Erythroblast (primary cell): Measurements from ENCODE around the gene TBCCD1.
"Not testable (repeated sequence)": the region's sequence is repeated elsewhere in the genome, so short reads cannot be mapped to it uniquely, and the experiment has no call there.

ENCODE experiments used
- DNase-seq, 2 experiments: peaks; one replicate each; lab custom pipeline; 2025; lab: John Stamatoyannopoulos, UW
- GATA1 ChIP-seq: IDR thresholded peaks from 2 replicates; pipeline ENCODE4 v1.6.1; 2011; ENCODE audit warnings: low read depth, mild to moderate bottlenecking, control low read depth, low read length, moderate library complexity
- POLR2A ChIP-seq: IDR thresholded peaks from 2 replicates; pipeline ENCODE4 v1.6.1; 2011; ENCODE audit warnings: mild to moderate bottlenecking, low read length

The TBCCD1 gene

DNA sequence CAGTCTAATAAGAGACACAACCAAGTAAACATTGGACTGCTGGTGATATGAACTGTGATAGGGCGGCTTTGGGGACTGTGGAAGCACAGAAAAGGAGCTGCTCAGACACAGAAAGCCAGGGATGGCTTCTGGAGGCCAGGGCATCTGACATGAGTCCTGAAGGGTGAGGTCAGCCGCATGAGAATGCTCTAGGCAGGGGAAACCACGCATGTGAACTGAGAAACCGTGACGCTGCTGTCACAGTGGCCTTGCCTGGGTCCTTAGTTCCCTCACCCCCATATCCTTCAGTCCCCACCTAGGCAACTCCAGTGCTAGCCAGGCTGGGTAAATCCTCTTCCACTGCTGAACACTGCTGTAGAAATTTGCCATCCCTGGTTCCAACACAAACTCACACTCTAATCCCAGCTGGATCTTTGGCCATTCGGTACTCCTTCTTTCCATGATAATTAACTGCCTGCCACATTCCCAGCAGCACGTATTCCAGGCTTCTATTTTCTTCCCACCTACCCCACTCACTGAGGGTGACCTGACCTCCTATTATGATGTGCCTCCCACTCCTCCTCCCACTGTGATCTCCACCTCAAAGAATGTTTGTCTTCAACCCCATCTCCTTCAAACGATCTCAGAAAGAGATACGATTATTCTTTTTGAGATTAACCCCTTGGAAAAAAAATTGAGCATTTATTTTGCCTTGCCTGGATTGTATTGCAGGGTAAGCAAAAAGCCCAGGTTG lies 54.4 kb downstream of the TBCCD1 start:
- TF ChIP-seq POLR2A (no peak), GATA1 (no peak)
- DNase-seq: no peak

DNA sequence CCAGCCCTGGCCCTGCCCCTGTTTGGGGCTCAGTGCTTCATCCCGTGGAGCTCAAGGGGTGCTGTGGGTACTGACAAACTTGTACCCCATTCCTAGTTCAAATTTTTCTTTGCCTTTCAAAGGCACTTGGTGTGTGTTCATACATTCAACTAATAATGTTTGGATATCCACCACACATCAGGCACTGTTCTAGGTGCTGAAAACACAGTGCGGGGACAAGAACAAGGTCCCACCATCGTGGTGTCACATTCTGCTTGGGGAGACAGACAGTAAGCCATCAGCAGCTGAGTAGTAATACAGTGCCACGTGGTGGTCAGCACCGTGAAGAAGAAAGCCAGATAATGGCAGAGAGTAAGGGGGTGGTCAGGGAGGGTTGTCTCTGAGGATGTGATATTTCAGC lies 55.4 kb downstream of the TBCCD1 start:
- TF ChIP-seq POLR2A: no peak
- no peak for TF ChIP-seq GATA1
- DNase-seq: no peak

DNA sequence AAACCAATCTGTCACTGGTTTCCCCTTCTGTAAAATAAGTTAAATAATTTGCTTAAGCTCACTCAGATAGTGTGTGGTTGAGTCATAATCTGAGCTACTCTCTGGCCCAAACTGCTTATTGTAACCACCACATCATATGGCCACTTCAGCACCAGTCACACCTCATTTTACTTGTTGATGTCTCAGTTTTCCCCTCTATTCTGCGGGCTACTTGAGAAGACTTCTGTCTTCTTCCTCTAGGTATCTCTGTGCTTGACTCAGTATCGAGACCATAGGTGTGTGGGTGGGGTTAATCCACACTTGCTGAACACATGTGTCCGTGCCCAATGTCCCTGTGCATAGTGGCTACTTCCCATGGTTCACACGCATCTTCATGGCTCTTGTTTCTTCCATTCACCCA lies 55.9 kb downstream of the TBCCD1 start:
- DNase-seq: no peak
- TF ChIP-seq POLR2A: no peak
- TF ChIP-seq GATA1: no peak

DNA sequence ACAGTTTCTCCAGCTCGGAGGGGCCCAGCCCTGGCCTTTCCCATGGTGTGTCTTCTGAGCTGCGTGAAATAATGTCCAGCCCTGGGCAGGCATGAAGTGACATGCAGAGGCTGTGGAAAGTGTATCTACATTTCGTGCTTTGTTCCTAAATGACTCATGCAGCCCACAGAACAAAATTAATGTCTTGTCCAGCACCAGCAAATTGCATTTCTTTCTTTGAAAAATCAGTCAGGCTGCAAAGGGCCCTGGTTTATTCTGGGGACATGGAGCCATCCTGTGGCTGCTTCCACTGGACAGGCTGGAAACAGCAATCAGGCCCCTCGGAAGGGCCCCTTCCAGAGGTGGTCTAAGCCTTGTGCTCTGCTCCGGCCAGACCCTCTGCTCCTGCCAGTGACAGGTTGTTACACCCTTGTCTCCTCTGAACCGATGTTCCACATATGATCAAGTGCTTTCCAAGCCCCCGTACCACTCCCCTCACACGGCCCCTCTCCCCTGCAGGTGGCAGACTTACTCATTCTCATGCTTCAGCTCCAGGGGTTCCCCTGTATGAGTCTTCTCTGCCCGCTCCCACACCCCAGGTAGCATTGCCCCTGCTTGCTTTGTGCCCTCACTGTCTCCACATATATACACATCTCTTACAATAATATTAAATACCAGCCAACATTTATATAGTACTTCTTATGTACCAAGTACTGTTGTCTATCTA lies 56.6 kb downstream of the TBCCD1 start:
- DNase-seq: no peak
- TF ChIP-seq GATA1: no peak
- TF ChIP-seq POLR2A: no peak

DNA sequence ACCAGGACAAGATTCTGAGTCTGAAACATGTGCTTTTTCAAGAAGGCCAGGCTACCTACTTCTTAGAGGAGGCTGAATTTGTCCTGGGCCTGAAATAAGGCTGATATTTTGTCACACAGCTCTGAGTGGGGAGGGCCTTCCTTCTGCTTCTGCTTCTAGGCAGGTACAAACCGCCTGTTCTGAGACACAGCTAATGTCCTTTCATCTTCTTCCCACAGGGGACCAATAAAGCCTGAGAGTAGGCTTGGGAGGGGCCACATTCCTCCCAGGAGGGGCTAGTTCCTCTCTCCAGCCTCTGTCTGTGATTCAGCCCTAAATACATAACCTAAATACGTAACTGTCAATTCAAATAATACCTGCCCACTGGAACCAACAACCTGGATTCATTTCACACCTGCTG lies 57.7 kb downstream of the TBCCD1 start:
- TF ChIP-seq POLR2A (no peak), GATA1 (no peak)
- no peak for DNase-seq

DNA sequence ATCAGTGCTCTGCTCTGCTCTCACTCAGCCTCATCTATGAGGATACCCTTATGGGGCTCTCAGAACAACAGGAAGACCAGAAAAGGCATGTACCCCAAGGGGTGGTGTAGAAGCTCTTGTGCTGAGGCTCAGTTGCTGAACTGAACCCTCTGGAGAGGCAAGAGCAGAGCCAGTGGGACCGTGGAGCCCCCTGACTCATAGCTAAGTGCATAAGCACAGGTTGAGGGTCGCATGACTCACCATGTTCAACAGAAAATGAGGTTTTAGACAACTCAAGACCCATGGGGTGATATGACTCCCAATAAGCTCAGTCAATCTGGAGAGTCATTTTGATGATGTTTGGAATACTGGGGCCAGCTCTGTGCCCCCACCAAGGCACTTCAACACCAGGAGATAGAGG lies 60.3 kb downstream of the TBCCD1 start:
- TF ChIP-seq POLR2A: no peak
- TF ChIP-seq GATA1: no peak
- no peak for DNase-seq

DNA sequence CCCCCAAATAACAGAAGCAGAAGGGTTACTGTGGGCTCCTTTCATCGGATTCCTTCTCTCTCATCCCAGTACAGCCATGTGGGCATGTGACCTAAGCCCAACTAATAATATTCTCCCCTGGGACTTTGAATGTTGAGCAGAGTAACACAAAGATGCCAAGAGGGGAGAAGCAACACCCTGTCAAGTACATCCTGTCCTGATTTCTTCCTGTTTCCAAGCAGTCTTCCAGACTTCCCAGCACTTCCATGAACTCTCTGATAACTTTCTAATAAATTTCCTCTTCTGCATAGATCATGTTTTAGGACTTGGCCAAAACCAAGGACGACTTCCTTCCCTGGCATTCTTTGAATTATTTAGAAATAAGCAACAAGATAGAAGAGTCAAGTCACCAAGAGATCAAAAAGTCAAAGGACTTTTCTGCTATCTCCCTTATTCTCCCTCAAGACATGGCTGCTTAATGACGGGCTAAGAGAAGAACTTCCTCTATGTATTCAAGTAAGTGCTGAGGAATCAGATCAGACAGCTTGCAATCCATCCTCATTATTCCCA lies 60.9 kb downstream of the TBCCD1 start:
- TF ChIP-seq GATA1 (no peak), POLR2A (no peak)
- DNase-seq: no peak

DNA sequence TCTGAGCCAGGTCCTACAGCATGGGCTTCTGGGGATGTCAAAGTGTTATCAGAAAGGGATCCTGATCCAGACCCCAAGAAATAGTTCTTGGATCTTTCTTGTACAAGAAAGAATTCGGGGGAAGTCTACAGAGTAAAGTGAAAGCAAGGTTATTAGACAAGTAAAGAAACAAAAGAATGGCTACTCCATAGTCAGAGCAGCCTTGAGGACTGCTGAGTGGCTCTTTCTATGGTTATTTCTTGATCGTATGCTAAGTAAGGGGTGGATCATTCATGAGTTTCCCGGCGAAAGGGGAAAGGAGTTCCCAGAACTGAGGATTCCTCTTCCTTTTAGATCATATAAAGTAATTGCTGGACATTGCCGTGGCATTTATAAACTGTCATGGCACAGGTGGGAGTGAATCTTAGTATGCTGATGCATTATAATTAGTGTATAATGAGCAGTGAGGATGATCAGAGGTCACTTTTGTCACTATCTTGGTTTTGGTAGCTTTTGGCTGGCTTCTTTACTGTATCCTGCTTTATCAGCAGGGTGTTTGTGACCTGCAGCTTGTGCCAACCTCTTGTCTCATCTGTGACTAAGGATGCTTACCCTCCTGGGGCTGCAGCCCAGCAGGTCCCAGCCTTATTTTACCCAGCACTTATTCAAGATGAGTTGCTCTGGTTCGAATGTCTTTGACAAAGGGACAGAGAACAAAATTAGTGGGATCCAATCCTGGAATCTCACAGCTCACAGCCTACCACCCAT lies 64.0 kb downstream of the TBCCD1 start:
- TF ChIP-seq GATA1: no peak
- no peak for TF ChIP-seq POLR2A
- no peak for DNase-seq

DNA sequence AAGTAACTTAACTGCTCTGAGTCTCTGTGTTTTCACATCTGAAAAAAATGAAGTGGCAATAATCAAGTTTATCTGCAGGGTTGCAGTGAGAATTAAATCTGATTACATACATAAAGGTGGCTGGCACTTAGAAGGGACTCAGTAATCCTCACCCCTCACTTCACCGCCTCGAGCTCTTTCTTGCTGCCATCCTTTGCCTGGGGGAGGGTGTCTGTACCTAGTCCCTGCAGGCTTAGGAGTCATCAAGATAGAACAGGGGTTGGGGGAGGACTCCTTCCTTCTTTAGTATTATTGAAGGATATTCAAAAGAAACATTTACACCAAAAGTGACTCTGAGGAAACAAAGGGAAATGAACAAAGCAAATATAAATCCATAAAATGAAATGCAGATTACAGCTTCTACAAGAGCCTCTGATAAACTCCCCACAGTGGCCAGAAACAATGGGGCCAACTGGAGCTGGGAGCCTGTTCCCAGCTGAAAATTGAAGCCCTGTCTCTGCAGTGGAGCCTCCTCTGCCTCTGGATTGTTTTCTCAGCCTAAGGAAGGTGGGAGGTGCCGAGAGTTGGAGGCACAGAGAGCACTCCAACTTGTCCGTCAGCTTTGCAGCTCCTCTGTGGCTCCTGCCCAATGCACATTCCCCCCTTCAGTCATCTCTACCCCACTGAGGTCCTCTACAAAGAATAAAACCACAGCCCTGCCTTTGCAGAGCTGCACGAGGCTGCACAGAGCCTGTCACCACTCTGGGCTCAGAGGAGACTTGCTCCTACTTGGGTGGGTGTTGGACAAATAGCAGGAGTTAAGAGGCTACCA lies 64.8 kb downstream of the TBCCD1 start:
- DNase-seq: no peak
- TF ChIP-seq GATA1: no peak
- TF ChIP-seq POLR2A: no peak

DNA sequence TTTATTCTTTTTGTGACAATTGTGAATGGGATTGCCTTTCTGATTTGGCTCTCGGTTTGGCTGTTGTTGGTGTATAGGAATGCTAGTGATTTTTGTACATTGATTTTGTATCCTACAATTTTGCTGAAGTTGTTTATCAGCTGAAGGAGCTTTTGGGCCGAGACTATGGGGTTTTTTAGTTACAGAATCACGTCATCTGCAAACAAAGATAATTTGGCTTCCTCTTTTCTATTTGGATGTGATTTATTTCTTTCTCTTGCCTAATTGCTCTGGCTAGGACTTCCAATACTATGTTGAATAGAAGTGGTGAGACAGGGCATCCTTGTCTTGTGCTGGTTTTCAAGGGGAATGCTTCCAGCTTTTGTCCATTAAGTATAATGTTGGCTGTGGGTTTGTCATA lies 67.2 kb downstream of the TBCCD1 start:
- DNase-seq: not testable (repeated sequence)

DNA sequence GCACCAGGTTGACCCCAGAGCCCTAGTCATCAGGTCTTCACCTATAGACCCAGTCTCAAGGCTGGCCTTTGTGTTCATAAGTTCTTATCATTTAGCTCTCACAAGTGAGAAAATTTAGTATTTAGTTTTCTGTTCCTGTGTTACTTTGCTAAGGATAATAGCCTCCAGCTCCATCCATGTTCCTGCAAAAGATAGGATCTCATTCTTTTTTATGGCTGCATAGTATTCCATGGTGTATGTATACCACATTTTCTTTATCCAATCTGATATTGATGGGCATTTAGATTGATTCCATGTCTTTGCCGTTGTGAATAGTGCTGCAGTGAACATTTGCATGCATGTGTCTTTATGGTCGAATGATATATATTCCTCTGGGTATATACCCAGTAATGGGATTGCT lies 69.1 kb downstream of the TBCCD1 start:
- DNase-seq: not testable (repeated sequence)

DNA sequence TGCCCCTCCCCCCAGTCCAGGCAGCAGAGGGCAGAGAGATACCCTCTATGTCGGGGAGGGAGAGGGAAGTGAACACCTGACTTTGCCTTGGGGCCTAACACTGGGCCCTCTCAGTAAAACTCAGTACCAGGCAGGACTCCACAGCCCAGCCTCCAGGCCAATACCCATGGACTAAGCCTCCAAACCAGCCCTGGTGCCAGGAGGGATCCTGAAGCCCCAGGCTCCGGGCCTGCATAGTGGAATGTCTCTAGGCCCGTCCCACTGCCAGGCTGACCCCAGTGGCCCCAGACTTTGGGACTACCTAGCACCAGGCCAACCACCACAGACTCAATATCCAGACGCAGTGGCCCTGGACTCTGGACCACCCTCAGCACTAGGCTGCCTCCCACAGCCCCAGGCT lies 69.5 kb downstream of the TBCCD1 start:
- no peak for DNase-seq
- TF ChIP-seq POLR2A (no peak), GATA1 (no peak)

DNA sequence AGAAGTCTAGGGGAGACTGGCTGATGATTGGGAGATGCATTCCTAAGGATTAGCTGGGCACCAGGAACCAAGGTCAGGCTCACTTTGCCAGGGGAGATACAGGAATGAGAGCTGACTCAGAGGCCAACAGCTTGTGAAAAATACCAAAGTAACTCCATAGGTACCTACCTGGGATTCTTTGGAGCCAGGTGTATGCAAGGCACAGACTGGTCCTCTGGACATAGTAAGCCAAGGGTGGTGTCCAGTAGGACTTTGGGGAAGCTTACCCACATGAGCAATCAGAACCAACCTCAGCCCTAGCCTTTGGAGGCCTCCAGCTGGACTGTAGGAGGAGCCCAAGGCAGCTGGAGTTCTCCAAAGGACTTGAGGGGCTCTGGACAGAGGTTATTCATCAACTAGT lies 70.5 kb downstream of the TBCCD1 start:
- no peak for DNase-seq
- TF ChIP-seq GATA1 (no peak), POLR2A (no peak)
